ENCODE measurements around the gene CFTR. TPM values are rescaled to one million over a fixed set of nuclear protein-coding genes. Genes with fewer than 3 reads are reported as not detected.

Gene CFTR
- total RNA-seq, 2 experiments from 2014 or later, result not detected

- TF ChIP-seq CTCF (IDR thresholded peaks at IDR 0.05), result no peak
- Mint-ChIP-seq H3K4me1 (ENCODE audit: low read depth) (no peaks in the 10 kb centered on the region), H3K4me3 (no peak overlapping the region), H3K36me3 (ENCODE audit: low read depth) (no peaks in the 10 kb centered on the region), H3K9me3 (no peaks in the 10 kb centered on the region), H3K27ac (no peak overlapping the region), H3K27me3 (no peaks in the 10 kb centered on the region)
- ChIA-PET CTCF (interaction anchor here (1.4 kb wide), 1 partner anchor 12 kb away, joined by 3 read pairs; no protein-coding TSS in a partner anchor), POLR2A (no interaction called here)
- no peak for DNase-seq
- no peak for ATAC-seq
- intact Hi-C loops (cut with micrococcal nuclease), result no loop called here
These were observed 9.0 kb upstream of the CFTR start for GRCh38 chr7:117470777-117471176.

GRCh38 chr7:117472335-117472734 is 7.5 kb upstream of the CFTR start:
- Mint-ChIP-seq H3K27me3 (no peaks in the 10 kb centered on the region), H3K27ac (no peak overlapping the region), H3K4me3 (no peak overlapping the region), H3K9me3 (no peaks in the 10 kb centered on the region), H3K4me1 (ENCODE audit: low read depth) (no peaks in the 10 kb centered on the region), H3K36me3 (ENCODE audit: low read depth) (no peaks in the 10 kb centered on the region)
- no peak for DNase-seq
- ChIA-PET CTCF (no interaction called here), POLR2A (no interaction called here)
- no peak for ATAC-seq
- no peak for TF ChIP-seq CTCF (IDR thresholded peaks at IDR 0.05)
- intact Hi-C loops (cut with micrococcal nuclease), result no loop called here

- POLR2A ChIA-PET, result no interaction called here
- Mint-ChIP-seq H3K4me1 (ENCODE audit: low read depth) (no peaks in the 10 kb centered on the region), H3K27me3 (peaks cover 22% of the 10 kb centered on the region), H3K27ac (no peak overlapping the region), H3K4me3 (no peak overlapping the region), H3K36me3 (ENCODE audit: low read depth) (no peaks in the 10 kb centered on the region), H3K9me3 (no peaks in the 10 kb centered on the region)
- DNase-seq, result no peak
- intact Hi-C loops (cut with micrococcal nuclease), result no loop called here
- no peak for TF ChIP-seq CTCF (IDR thresholded peaks at IDR 0.05)
- CTCF ChIA-PET, result no interaction called here
- ATAC-seq, result no peak
These were observed 3.1 kb upstream of the CFTR start for GRCh38 chr7:117476557-117477215.

- no peaks in the 10 kb centered on the region for H3K4me1 Mint-ChIP-seq (ENCODE audit: low read depth)
- ChIA-PET CTCF (no interaction called here), POLR2A (interaction anchor here (0.6 kb wide), 2 partner anchors 73 to 250 kb away, joined by 3 read pairs; no protein-coding TSS in a partner anchor)
- H3K36me3 Mint-ChIP-seq (ENCODE audit: low read depth), result no peaks in the 10 kb centered on the region
- no peak overlapping the region for H3K4me3 Mint-ChIP-seq
- no peak overlapping the region for H3K27ac Mint-ChIP-seq
- ATAC-seq (no peak), DNase-seq (no peak)
- H3K9me3 Mint-ChIP-seq, result no peaks in the 10 kb centered on the region
- intact Hi-C loops (cut with micrococcal nuclease), result no loop called here
- peaks cover 24% of the 10 kb centered on the region for H3K27me3 Mint-ChIP-seq
- no peak for TF ChIP-seq CTCF (IDR thresholded peaks at IDR 0.05)
These were observed 995 bp upstream of the CFTR start for GRCh38 chr7:117478836-117479224.

- H3K4me3 Mint-ChIP-seq, result no peak overlapping the region
- no peak for TF ChIP-seq CTCF (IDR thresholded peaks at IDR 0.05)
- intact Hi-C loops (cut with micrococcal nuclease), result no loop called here
- DNase-seq, result no peak
- CTCF ChIA-PET, result no interaction called here
- no peak for ATAC-seq
- H3K36me3 Mint-ChIP-seq (ENCODE audit: low read depth), result no peaks in the 10 kb centered on the region
- no peaks in the 10 kb centered on the region for H3K9me3 Mint-ChIP-seq
- no peaks in the 10 kb centered on the region for H3K4me1 Mint-ChIP-seq (ENCODE audit: low read depth)
- no peak overlapping the region for H3K27ac Mint-ChIP-seq
- POLR2A ChIA-PET, result no interaction called here
- peaks cover 24% of the 10 kb centered on the region for H3K27me3 Mint-ChIP-seq
These were observed 184 bp downstream of the CFTR start for GRCh38 chr7:117480055-117480362.

All from activated CD8-positive, alpha-beta T cell treated with anti-CD3 and anti-CD28 coated beads for 36 hours (primary cell).